PC-3 (cell line): ENCODE measurements around the gene MCTP2. TPM values are rescaled to one million over a fixed set of nuclear protein-coding genes. Genes with fewer than 3 reads are reported as not detected.

Experiments
- ATAC-seq: fragments of 200-7000 bp; cut with Tn5 transposase; 2 replicates; pipeline ENCODE4 v1.9.1; 2020; ENCODE audit warnings: mild to moderate bottlenecking, moderate library complexity
- BruUV-seq: library from RNA; stranded (reverse); fragments of 400-500 nt; replicated peaks from 2 replicates; lab custom pipeline; 2021; lab: Mats Ljungman, UMichigan
- CTCF ChIA-PET: fragments of 300-600 bp; sonication (Branson Sonifier 250); formaldehyde crosslinking; loops from one replicate; lab custom pipeline; 2022; ENCODE audit warnings: antibody characterized with exemption; lab: Charles Lee
- POLR2A ChIA-PET: fragments of 300-600 bp; sonication (Branson Sonifier 250); formaldehyde crosslinking; loops from one replicate; lab custom pipeline; 2022; ENCODE audit warnings: antibody characterized with exemption; ENCODE audit not compliant: unreplicated experiment; lab: Charles Lee
- DNase-seq: peaks from one replicate; pipeline ENCODE4 v3.0.0-alpha.2; 2015
- H2AFZ ChIP-seq: fragments of 300-600 bp; sonication (generic); 2 replicates; pipeline ENCODE4 v1.6.0; 2016; ENCODE audit warnings: antibody characterized with exemption, low read length
- H3F3A ChIP-seq: fragments of 300-600 bp; sonication (generic); one replicate; pipeline ENCODE4 v1.6.0; 2017; ENCODE audit warnings: antibody characterized with exemption, low read length, control low read depth, mild to moderate bottlenecking; ENCODE audit not compliant: unreplicated experiment
- H3K27ac ChIP-seq: fragments of 300-600 bp; sonication (generic); 2 replicates; pipeline ENCODE4 v1.5.1; 2016; ENCODE audit warnings: mild to moderate bottlenecking, low read length
- H3K27me3 ChIP-seq: fragments of 300-600 bp; sonication (generic); 2 replicates; pipeline ENCODE4 v1.6.1; 2016; ENCODE audit warnings: low read length, mixed read lengths
- H3K36me3 ChIP-seq: fragments of 300-600 bp; sonication (generic); 2 replicates; pipeline ENCODE4 v1.6.1; 2016; ENCODE audit warnings: low read depth, mixed run types, low read length, mixed read lengths
- H3K4me1 ChIP-seq: fragments of 300-600 bp; sonication (generic); 2 replicates; pipeline ENCODE4 v1.5.1; 2016; ENCODE audit warnings: low read length; ENCODE audit not compliant: insufficient read depth
- H3K4me2 ChIP-seq: fragments of 300-600 bp; sonication (generic); 2 replicates; pipeline ENCODE4 v1.6.0; 2016; ENCODE audit warnings: low read length
- H3K4me3 ChIP-seq: fragments of 300-600 bp; sonication (generic); 2 replicates; pipeline ENCODE4 v1.5.1; 2016; ENCODE audit warnings: mild to moderate bottlenecking, low read length, mixed read lengths
- H3K79me2 ChIP-seq: fragments of 300-600 bp; sonication (generic); 2 replicates; pipeline ENCODE4 v1.6.1; 2017; ENCODE audit warnings: low read length, mixed read lengths
- H3K9ac ChIP-seq: fragments of 300-600 bp; sonication (generic); 2 replicates; pipeline ENCODE4 v1.6.0; 2016; ENCODE audit warnings: mild to moderate bottlenecking, low read length
- H3K9me2 ChIP-seq: fragments of 300-600 bp; sonication (generic); replicated peaks from 2 replicates; pipeline ENCODE4 v1.6.1; 2016; ENCODE audit warnings: mixed run types, low read length, mixed read lengths
- H3K9me3 ChIP-seq: fragments of 300-600 bp; sonication (generic); 2 replicates; pipeline ENCODE4 v1.6.1; 2016; ENCODE audit warnings: low read length, mixed read lengths
- H4K20me1 ChIP-seq: fragments of 300-600 bp; sonication (generic); 2 replicates; pipeline ENCODE4 v1.6.1; 2016; ENCODE audit warnings: low read length, mixed read lengths
- CTCF ChIP-seq: fragments of 300-600 bp; sonication (generic); conservative IDR thresholded peaks from 2 replicates; pipeline ENCODE4 v1.5.1; 2017; ENCODE audit warnings: antibody characterized with exemption, low read depth, mild to moderate bottlenecking, low read length
- EZH2 ChIP-seq: fragments of 300-600 bp; sonication (generic); IDR thresholded peaks from one replicate; pipeline ENCODE4 v1.6.1; 2017; ENCODE audit warnings: antibody characterized with exemption, mild to moderate bottlenecking, low read length; ENCODE audit not compliant: unreplicated experiment
- EZH2phosphoT487 ChIP-seq: fragments of 300-600 bp; sonication (generic); IDR thresholded peaks from 2 replicates; pipeline ENCODE4 v1.6.1; 2018; ENCODE audit warnings: mild to moderate bottlenecking, antibody characterized with exemption, low read length, borderline replicate concordance
- intact Hi-C: fragments of 100-400 bp; cut with micrococcal nuclease; formaldehyde crosslinking; loops from 2 replicates; pipeline ENCODE4 v1.9.0; 2023
- total RNA-seq: library from RNA; depleted of rRNA; stranded (reverse); fragments of >200 nt; gene quantifications from 2 replicates; pipeline ENCODE4 v1.2.3, GENCODE V29; 2014

The MCTP2 gene
- total RNA-seq, 1 experiment from 2014 or later, result 6.2 TPM

GRCh38 chr15:94417501-94418293 is 186.3 kb downstream of the MCTP2 start:
- no peak overlapping the region for H3K27ac ChIP-seq
- H3F3A ChIP-seq, result no peaks in the 10 kb centered on the region
- BruUV-seq, result no TSS peak
- no peak overlapping the region for H2AFZ ChIP-seq
- no peaks in the 10 kb centered on the region for H3K9me2 ChIP-seq
- ATAC-seq (no peak), DNase-seq (no peak)
- POLR2A ChIA-PET, result no interaction called here
- H3K4me3 ChIP-seq, result no peak overlapping the region
- no peak overlapping the region for H3K9ac ChIP-seq
- H3K4me2 ChIP-seq, result no peak overlapping the region
- no peaks in the 10 kb centered on the region for H3K4me1 ChIP-seq
- no peaks in the 10 kb centered on the region for H3K27me3 ChIP-seq
- H3K36me3 ChIP-seq, result no peaks in the 10 kb centered on the region
- CTCF ChIA-PET, result no interaction called here
- intact Hi-C loops, result no loop called here
- no peaks in the 10 kb centered on the region for H4K20me1 ChIP-seq
- TF ChIP-seq CTCF (no peak), EZH2phosphoT487 (no peak), EZH2 (no peak)
- H3K9me3 ChIP-seq, result no peaks in the 10 kb centered on the region
- no peaks in the 10 kb centered on the region for H3K79me2 ChIP-seq

- H3K79me2 ChIP-seq, result no peaks in the 10 kb centered on the region
Measured at GRCh38 chr15:94421706-94422105, 190.3 kb downstream of the MCTP2 start.

More at GRCh38 chr15:94421706-94422105, 190.3 kb downstream of the MCTP2 start:
- no peaks in the 10 kb centered on the region for H3K27me3 ChIP-seq
- ChIA-PET CTCF (no interaction called here), POLR2A (no interaction called here)
- H3K9ac ChIP-seq, result no peak overlapping the region
- TF ChIP-seq CTCF (no peak), EZH2phosphoT487 (no peak), EZH2 (no peak)
- H3K4me1 ChIP-seq, result no peaks in the 10 kb centered on the region
- intact Hi-C loops, result no loop called here
- H3K4me3 ChIP-seq, result no peak overlapping the region
- no peak overlapping the region for H3K4me2 ChIP-seq
- no peaks in the 10 kb centered on the region for H3K9me2 ChIP-seq
- H3K36me3 ChIP-seq, result no peaks in the 10 kb centered on the region
- H3K9me3 ChIP-seq, result no peaks in the 10 kb centered on the region
- H4K20me1 ChIP-seq, result no peaks in the 10 kb centered on the region
- no peak overlapping the region for H2AFZ ChIP-seq
- DNase-seq (no peak), ATAC-seq (no peak)
- BruUV-seq, result no TSS peak
- H3F3A ChIP-seq, result no peaks in the 10 kb centered on the region
- H3K27ac ChIP-seq, result no peak overlapping the region
